G401 (cell line): Measurements from ENCODE around the gene NR1I3. TPM values are rescaled to one million over a fixed set of nuclear protein-coding genes. Genes with fewer than 3 reads are reported as not detected.

Experiments used
- DNase-seq: peaks from one replicate; pipeline ENCODE4 v3.0.0-alpha.2; 2015; ENCODE audit warnings: low spot score
- in situ Hi-C: cut with HindIII; loops from 2 replicates; pipeline ENCODE4 v1.10.0; 2016; ENCODE audit warnings: low sequenced_read_pairs, mixed read lengths
- total RNA-seq: library from RNA; depleted of rRNA; stranded (reverse); fragments of >200 nt; shearing (Covaris generic); gene quantifications from 2 replicates; pipeline ENCODE4 v1.2.3, GENCODE V29; 2014; rRNA removed

Gene NR1I3
- total RNA-seq, 1 experiment from 2014 or later = not detected

- no peak for DNase-seq
- in situ Hi-C loops = no loop called here
These were observed 57.4 kb downstream of the NR1I3 start for GRCh38 chr1:161180639-161181038.

- DNase-seq = no peak
- in situ Hi-C loops = no loop called here
These were observed 58.3 kb downstream of the NR1I3 start for GRCh38 chr1:161179698-161180097.

Other genes starting within 250 kb of the NR1I3 start
- 47.6 and 60.7 TPM in 2 replicates for gene F11R, start 217.1 kb downstream of the NR1I3 start, total RNA-seq
- gene TSTD1, start 199.2 kb downstream of the NR1I3 start, total RNA-seq = not detected in 2 replicates
- gene USF1, start 192.2 kb downstream of the NR1I3 start, total RNA-seq = 95.1 and 108 TPM in 2 replicates
- gene ARHGAP30, start 168.3 kb downstream of the NR1I3 start, total RNA-seq = 0.10 TPM in 1 of 2 replicates, not detected in the other
- gene NECTIN4, start 148.6 kb downstream of the NR1I3 start, total RNA-seq = 0.80 and 2.4 TPM in 2 replicates
- gene KLHDC9, start 139.8 kb downstream of the NR1I3 start, total RNA-seq = 6.3 and 7.1 TPM in 2 replicates
- 17.5 and 20.8 TPM in 2 replicates for gene PFDN2, start 120.2 kb downstream of the NR1I3 start, total RNA-seq
- gene NIT1, start 120.1 kb downstream of the NR1I3 start, total RNA-seq = 19.4 and 22.3 TPM in 2 replicates
- gene DEDD, start 105.5 kb downstream of the NR1I3 start, total RNA-seq = 22.9 and 48.1 TPM in 2 replicates
- gene UFC1, start 84.2 kb downstream of the NR1I3 start, total RNA-seq = 70.8 and 72.9 TPM in 2 replicates
- 3.3 and 8.3 TPM in 2 replicates for gene USP21, start 78.7 kb downstream of the NR1I3 start, total RNA-seq
- gene PPOX, start 71.8 kb downstream of the NR1I3 start, total RNA-seq = 22.7 and 27.2 TPM in 2 replicates
- 19.4 and 27.9 TPM in 2 replicates for gene B4GALT3, start 60.7 kb downstream of the NR1I3 start, total RNA-seq
- 0.43 and 0.95 TPM in 2 replicates for gene ADAMTS4, start 39.1 kb downstream of the NR1I3 start, total RNA-seq
- gene NDUFS2, start 35.8 kb downstream of the NR1I3 start, total RNA-seq = 215 and 238 TPM in 2 replicates
- gene FCER1G, start 22.9 kb downstream of the NR1I3 start, total RNA-seq = 0.49 TPM in 1 of 2 replicates, not detected in the other
- not detected in 2 replicates for gene APOA2, start 14.6 kb downstream of the NR1I3 start, total RNA-seq
- 24.2 and 37.4 TPM in 2 replicates for gene TOMM40L, start 12.1 kb downstream of the NR1I3 start, total RNA-seq
- not detected in 2 replicates for gene PCP4L1, start 20.5 kb upstream of the NR1I3 start, total RNA-seq
- gene MPZ, start 71.8 kb upstream of the NR1I3 start, total RNA-seq = 0.68 TPM in 1 of 2 replicates, not detected in the other
- 342 and 386 TPM in 2 replicates for gene SDHC, start 76.2 kb upstream of the NR1I3 start, total RNA-seq
- not detected in 2 replicates for gene CFAP126, start 129.7 kb upstream of the NR1I3 start, total RNA-seq